Stimulated activated CD4-positive, alpha-beta T cell treated with anti-CD3 and anti-CD28 coated beads, Interleukin-1b, Interleukin-23, amount 100 ng/mL, for 4 hours (primary cell): ENCODE measurements around the gene RAPGEF1.

ENCODE experiments used
- DNase-seq, 2 donors: peaks; one replicate each; pipeline ENCODE4 v3.0.0-alpha.2; 2020; ENCODE audit warnings: low read depth in 2 of 2

Gene RAPGEF1

GRCh38 chr9:131752231-131752884 is 12.5 kb upstream of the RAPGEF1 start:
- no peak for DNase-seq

- DNase-seq: no peak
Observed at GRCh38 chr9:131748411-131748955, 8.6 kb upstream of the RAPGEF1 start.

- DNase-seq: no peak
Observed at GRCh38 chr9:131747352-131747751, 7.5 kb upstream of the RAPGEF1 start.

GRCh38 chr9:131745610-131746009 is 5.7 kb upstream of the RAPGEF1 start:
- DNase-seq: no peak

- DNase-seq: no peak
Observed at GRCh38 chr9:131744720-131745201, 4.9 kb upstream of the RAPGEF1 start.

GRCh38 chr9:131744171-131744719 is 4.4 kb upstream of the RAPGEF1 start:
- DNase-seq: no peak

GRCh38 chr9:131743501-131743900 is 3.6 kb upstream of the RAPGEF1 start:
- DNase-seq: no peak

GRCh38 chr9:131743096-131743495 is 3.2 kb upstream of the RAPGEF1 start:
- DNase-seq: no peak

GRCh38 chr9:131740898-131741297 is 1.0 kb upstream of the RAPGEF1 start:
- DNase-seq: no peak

GRCh38 chr9:131739133-131739958 is 530 bp downstream of the RAPGEF1 start:
- peak in 1 of 2 donors; percentile 48 for DNase-seq

- DNase-seq: no peak
Observed at GRCh38 chr9:131738293-131739132, 1.4 kb downstream of the RAPGEF1 start.

GRCh38 chr9:131737426-131737825 is 2.5 kb downstream of the RAPGEF1 start:
- no peak for DNase-seq

- no peak for DNase-seq
Observed at GRCh38 chr9:131736431-131736830, 3.4 kb downstream of the RAPGEF1 start.

GRCh38 chr9:131735238-131736128 is 4.4 kb downstream of the RAPGEF1 start:
- DNase-seq: no peak

- DNase-seq: no peak
Observed at GRCh38 chr9:131734781-131735180, 5.1 kb downstream of the RAPGEF1 start.

GRCh38 chr9:131734165-131734610 is 5.7 kb downstream of the RAPGEF1 start:
- no peak for DNase-seq

GRCh38 chr9:131733541-131734061 is 6.3 kb downstream of the RAPGEF1 start:
- no peak for DNase-seq

GRCh38 chr9:131732636-131733289 is 7.1 kb downstream of the RAPGEF1 start:
- no peak for DNase-seq

- DNase-seq: no peak
Observed at GRCh38 chr9:131732061-131732526, 7.8 kb downstream of the RAPGEF1 start.

GRCh38 chr9:131731644-131732043 is 8.2 kb downstream of the RAPGEF1 start:
- no peak for DNase-seq
